GM18519 (cell line): ENCODE data around the gene SPDYE2B.
"Not testable (repeated sequence)": the region's sequence is repeated elsewhere in the genome, so short reads cannot be mapped to it uniquely, and the experiment has no call there.

Experiments
- ATAC-seq: cut with Tn5 transposase; IDR thresholded peaks from one replicate; pipeline ENCODE4 v1.9.1; 2021; ENCODE audit warnings: mild to moderate bottlenecking, moderate library complexity; ENCODE audit not compliant: unreplicated experiment, low FRiP score

The SPDYE2B gene

DNA sequence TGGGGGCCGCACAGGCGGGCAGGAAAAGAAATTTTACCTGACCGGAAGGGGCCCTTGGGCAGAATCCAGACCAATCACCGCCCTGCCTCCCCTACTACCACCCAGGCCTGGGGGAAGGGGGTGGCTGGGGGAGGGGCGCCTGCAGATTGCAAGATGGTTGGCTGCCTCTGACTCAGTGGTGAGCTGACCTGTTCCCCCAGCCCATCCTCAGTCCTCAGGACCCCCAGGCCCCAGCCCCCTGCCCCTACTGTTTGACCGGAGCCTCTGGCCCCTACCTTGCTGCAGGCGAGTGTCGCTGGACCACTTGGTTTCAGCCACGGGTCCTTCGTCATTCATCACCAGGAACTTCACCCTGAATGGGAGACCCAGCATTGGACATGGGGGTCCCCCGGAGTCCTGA, 11.3 kb upstream of the SPDYE2B start:
- ATAC-seq = not testable (repeated sequence)

GRCh38 chr7:102642691-102643090, 7.4 kb upstream of the SPDYE2B start, which contains the start of gene UPK3BL1:
Gene UPK3BL1, minus strand, starts transcription at chr7:102642791. Its CDS starts 50 bp downstream, at chr7:102642741.
- not testable (repeated sequence) for ATAC-seq

- ATAC-seq = not testable (repeated sequence)
Measured at GRCh38 chr7:102643404-102643803, 6.7 kb upstream of the SPDYE2B start.

DNA sequence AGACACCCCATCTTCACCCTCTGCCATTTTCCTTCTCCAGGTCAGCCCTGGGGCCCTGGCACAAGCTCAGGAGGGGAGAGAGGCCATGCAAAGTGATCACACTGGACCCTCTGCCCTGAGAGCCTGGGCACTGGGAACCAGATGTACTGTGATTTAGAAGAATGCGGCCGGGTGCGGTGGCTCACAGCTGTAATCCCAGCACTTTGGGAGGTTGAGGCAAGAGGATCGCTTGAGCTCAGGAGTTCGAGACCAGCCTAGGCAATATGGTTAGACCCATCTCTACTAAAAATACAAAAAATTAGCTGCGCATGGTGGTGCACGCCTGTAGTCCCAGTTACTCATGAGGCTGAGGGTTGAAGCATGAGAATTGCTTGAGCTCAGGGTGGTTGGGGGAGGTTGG, 2.3 kb upstream of the SPDYE2B start:
- not testable (repeated sequence) for ATAC-seq

DNA sequence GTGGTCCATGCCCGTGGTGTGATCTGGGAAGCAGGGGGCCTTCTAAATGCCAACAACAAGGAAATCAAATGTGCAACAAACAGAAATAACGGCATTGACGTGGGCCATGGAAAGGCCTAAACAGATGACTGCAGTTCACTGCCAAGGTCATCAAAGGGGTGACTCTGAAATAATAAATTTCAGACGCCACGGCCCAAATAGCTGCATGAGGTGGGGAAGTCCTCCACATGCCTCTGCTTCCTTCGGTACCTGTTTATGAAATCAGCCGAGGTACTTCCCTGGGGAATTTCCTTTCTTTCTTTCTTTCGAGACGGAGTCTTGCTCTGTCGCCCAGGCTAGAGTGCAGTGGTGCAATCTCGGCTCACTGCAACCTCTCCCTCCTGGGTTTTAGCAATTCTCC, 14.6 kb downstream of the SPDYE2B start:
- ATAC-seq = not testable (repeated sequence)

DNA sequence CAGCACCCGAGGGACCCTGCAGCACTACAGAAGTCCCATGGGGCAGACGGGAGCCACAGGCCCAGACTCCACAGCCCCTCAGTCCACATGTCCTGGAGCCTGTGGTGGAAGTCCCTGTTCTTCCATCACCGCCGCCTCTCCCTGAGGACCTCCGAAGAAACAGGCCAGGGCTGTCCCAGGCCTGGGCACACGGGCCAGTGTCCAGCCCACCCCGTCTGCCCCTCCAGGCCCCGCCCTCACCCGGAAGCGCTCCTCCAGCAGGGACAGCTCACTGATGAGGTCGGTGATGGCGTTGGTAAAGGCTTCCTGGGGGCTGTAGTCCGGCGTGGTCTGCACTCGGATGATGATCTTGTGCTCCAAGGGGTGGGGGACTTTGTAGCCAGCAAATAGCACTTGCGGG, 16.7 kb downstream of the SPDYE2B start:
- ATAC-seq = not testable (repeated sequence)

GRCh38 chr7:102667523-102667922, 17.4 kb downstream of the SPDYE2B start:
- not testable (repeated sequence) for ATAC-seq

DNA sequence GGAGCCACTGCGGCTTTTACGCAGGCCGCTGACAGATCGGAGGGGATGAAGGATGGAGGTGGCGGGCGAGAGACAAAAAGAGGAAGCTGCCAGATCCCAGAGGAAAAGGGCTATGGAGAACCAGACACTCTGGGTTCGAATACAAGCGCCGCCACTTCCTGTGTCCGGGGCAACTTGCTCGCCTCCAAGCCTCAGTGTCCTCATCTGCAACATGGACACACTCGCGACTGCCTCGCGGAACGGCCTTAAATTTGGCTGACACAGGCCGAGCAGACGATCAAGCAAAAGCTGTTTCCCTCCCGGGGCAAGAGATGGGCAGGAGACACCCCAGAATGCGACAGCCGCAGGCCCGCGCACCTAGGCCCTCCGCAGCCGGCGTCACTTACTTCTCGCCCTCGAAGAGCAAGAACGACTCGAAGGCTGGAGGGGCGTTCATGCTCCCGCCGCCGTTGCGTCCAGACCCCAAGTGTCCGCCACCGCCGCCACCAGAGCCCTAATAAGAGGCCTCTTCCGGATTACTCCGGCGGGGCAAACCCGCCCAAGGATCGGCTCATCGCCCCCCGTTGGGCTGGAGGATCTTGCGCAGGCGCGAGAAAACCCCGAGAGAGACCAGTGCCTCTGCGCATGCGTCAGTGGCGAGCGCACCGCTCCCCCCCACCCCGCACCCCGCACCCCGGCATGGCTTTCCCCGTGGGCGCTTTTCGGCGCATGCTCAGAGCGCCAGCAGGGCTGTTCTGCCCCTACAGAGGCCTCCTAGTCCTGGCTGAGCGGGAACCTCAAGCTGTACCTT, 21.2 kb downstream of the SPDYE2B start, which contains the start of gene POLR2J2:
TSS of gene POLR2J2 (minus strand) at position 498 of the 790 bp plus-strand sequence. CDS start at position 436, 62 bp downstream.
- ATAC-seq = peak; percentile 77

- ATAC-seq = peak; percentile 17
Measured at GRCh38 chr7:102671956-102672307, 21.8 kb downstream of the SPDYE2B start.

DNA sequence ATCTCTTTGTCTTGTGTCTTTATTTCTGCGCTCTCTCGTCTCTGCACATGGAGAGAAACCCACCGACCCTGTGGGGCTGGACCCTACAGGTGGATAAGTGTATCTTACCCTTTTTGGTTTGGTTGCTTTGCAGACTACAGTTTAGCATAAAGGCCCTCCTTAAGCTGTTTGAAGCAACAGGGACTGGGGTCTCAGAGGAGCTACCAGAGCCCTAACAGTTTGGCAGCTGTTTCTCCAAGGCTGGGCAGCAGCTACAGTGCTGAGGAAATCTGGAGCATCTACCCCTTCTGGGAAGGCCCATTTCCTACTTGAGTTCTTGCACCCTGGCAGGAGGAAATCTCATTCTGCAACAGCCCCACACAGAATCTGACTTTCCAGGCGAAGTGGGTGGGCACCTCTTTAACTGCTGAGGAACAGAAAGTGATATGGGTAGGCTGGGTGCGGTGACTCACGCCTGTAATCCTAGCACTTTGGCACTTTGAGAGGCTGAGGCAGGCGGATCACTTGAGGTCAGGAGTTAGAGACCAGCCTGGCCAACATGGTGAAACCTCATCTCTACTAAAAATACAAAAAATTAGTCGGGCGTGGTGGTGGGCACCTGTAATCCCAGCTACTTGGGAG, 23.4 kb downstream of the SPDYE2B start:
- ATAC-seq = not testable (repeated sequence)

GRCh38 chr7:102675545-102675944, 25.4 kb downstream of the SPDYE2B start:
- ATAC-seq = not testable (repeated sequence)

DNA sequence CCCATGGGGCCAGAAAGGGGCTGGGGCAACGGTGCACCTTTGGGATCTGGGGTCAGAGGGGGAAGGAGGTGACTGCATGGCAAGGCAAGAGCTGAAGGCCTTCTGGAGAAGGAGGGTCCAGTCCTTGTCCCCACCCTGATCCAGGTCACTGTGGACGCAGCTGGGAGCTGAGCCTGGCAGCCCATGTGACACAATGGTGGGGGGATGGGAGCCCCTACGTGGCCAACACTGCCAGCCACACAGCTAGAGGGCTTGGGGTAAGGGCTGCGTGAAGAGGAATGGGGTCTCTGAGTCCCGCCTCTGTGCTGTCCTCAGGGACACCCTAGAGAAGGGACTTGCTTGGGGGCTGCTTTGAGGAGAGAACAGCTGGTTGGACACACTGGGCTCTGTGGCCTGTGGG, 30.7 kb downstream of the SPDYE2B start:
- ATAC-seq = not testable (repeated sequence)

GRCh38 chr7:102682560-102682959, 32.4 kb downstream of the SPDYE2B start:
- ATAC-seq = not testable (repeated sequence)

- peak; percentile 47 for ATAC-seq
Measured at GRCh38 chr7:102688299-102689036, 38.3 kb downstream of the SPDYE2B start.

DNA sequence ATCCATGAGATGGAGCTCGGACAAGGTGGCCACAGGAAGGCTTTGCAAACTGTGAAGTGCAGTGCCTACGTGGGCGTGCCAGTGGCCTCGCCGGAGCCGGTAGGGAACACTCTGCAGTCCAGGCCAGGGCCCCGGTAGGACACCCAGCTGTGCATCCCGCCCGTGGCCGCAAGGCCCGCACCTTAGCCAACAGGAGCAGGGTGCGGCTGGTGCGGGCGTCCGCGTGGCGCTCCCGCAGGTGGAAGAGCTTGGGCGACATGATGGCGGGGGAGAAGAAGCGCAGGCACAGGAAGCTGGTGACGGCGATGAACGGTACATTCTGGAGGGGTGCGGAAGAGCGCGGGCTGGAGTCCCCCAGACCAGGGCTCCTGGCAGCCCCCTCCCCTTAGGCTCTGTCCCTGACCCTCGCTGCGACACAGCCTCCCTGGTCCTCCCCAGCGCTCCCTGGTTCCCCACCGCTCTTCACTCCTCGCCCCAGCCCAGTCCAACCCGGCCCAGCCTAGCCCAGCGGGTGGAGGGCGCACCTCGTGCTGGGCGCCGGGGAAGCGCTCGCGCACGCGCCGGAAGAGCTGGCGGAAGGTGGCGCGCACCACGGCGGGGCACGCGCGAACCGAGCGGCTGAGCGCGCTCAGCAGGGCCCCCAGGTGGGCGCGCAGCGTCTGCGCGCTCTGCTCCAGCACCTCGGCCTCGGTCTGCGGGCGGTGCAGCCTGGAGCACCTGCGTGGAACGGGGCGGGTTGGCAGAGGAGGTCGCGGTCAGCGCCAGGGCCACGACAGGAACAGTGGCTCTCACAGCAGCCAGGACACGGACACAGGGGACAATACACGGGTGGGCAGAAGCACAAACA, 39.5 kb downstream of the SPDYE2B start:
- peak; percentile 65 for ATAC-seq

- ATAC-seq = not testable (repeated sequence)
Measured at GRCh38 chr7:102690602-102691001, 40.5 kb downstream of the SPDYE2B start.

DNA sequence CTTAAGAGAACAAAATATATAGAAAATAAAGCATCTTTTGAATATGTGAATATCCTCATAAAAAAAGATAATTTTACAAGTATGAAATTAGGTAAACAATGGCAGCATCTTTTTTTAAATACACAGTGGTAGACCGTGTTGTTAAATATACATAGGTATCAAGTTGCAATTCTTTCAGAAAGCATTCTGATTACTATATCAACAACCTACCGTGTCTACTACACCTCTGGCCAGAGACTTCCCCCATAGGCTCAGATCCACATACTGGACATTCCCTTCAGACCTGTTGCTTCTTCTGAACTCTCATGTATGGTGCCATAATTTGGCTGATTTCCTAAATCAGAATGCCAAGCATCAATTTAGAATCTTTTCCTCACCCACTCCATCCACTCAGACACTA, 43.9 kb downstream of the SPDYE2B start:
- ATAC-seq = not testable (repeated sequence)

DNA sequence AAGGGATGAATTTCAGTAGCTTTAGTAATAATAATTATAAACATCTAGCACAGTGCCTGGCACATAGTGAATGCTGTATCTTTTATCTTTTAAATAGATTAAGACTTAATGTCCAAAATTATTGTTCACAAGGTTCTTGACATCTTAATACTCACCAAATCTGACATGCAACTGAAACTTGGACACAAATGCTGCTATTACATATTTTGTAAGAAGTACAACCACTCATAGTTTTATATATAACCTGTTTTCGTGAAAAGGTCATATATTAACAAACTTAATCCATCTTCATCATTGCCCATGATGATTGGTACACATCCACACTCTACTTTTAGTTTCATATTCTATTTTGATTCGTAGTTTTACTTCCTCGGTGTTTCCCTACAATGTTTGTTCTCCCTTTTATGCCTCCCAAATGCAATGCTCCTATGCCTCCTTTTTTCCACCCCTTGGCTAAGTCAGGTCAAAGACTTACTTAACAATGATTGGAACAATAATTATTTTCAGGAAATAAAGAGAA, 45.0 kb downstream of the SPDYE2B start:
- ATAC-seq = not testable (repeated sequence)

GRCh38 chr7:102696009-102696408, 45.9 kb downstream of the SPDYE2B start:
- not testable (repeated sequence) for ATAC-seq
